Sigmoid colon (tissue), 7 donors: Measurements from ENCODE around the gene NHLRC4. TPM values are rescaled to one million over a fixed set of nuclear protein-coding genes. Genes with fewer than 3 reads are reported as not detected.

Source experiments
- DNase-seq: peaks from one replicate; pipeline ENCODE4 v3.0.0-alpha.2; 2019
- H3K27ac ChIP-seq, 4 donors: fragments of 200-600 bp; sonication (generic); one replicate each; pipeline ENCODE4 v1.5.1; 2016 to 2019; ENCODE audit warnings: mild to moderate bottlenecking in 1 of 4
- H3K27me3 ChIP-seq, 3 donors: fragments of 200-600 bp; sonication (generic); one replicate each; pipeline ENCODE4 v1.5.1; 2019; ENCODE audit warnings: mild to moderate bottlenecking in 1 of 3
- H3K36me3 ChIP-seq, 4 donors: fragments of 200-600 bp; sonication (generic); one replicate each; pipeline ENCODE4 v1.5.1; 2016 to 2019
- H3K4me1 ChIP-seq, 4 donors: fragments of 200-600 bp; sonication (generic); one replicate each; pipeline ENCODE4 v1.5.1; 2017 to 2019
- H3K4me3 ChIP-seq, 4 donors: fragments of 200-600 bp; sonication (generic); one replicate each; pipeline ENCODE4 v1.5.1; 2017 to 2019; ENCODE audit warnings: mild to moderate bottlenecking in 2 of 4, moderate library complexity in 1 of 4
- H3K9me3 ChIP-seq, 4 donors: fragments of 200-600 bp in 3 of 4; sonication (generic) in 3 of 4; one replicate each; pipeline versions ENCODE4 v1.5.1 to v1.6.1; 2013 to 2019
- EP300 ChIP-seq, 4 donors: sonication (generic); formaldehyde crosslinking; IDR thresholded peaks; one replicate each; pipeline ENCODE4 v1.6.1; 2017; ENCODE audit warnings: antibody characterized with exemption in 4 of 4
- POLR2A ChIP-seq, 2 donors: fragments of 450-650 bp; IDR thresholded peaks; one replicate each; pipeline ENCODE4 v1.6.1; 2016; ENCODE audit warnings: antibody characterized with exemption in 2 of 2, mild to moderate bottlenecking in 2 of 2, moderate library complexity in 2 of 2
- POLR2AphosphoS5 ChIP-seq, 4 donors: sonication (generic); formaldehyde crosslinking; IDR thresholded peaks; one replicate each; pipeline ENCODE4 v1.6.1; 2017; ENCODE audit warnings: antibody characterized with exemption in 4 of 4
- WGBS, 2 donors: extraction: QIAGEN DNeasy Blood & Tissue Kit; methylation state at CpG; one replicate each; pipeline ENCODE4 v1.1.7; 2013; 5-methylcytosine and 5-hydroxymethylcytosine counted together
- intact Hi-C: fragments of 100-400 bp; cut with DNase I; formaldehyde crosslinking; loops from one replicate; pipeline ENCODE4 v1.15.1; 2023
- polyA plus RNA-seq, 3 donors: library from polyadenylated mRNA; stranded (reverse); fragments of 200-250 nt; gene quantifications; one replicate each; pipeline ENCODE4 v1.2.3, GENCODE V29; 2013
- total RNA-seq, 4 donors: library from RNA; depleted of rRNA; stranded (reverse); fragments of >200 nt; gene quantifications; one replicate each; pipeline ENCODE4 v1.1.0, GENCODE V29; 2016
- TF ChIP-seq, protein P1 (sequence below), 4 experiments: fragments of 450-650 bp in 3 of 4; fragments of 200-600 bp in 1 of 4; IDR thresholded peaks; one replicate each; pipeline ENCODE4 v1.5.1; 2016 to 2019; ENCODE audit warnings: antibody characterized with exemption in 4 of 4, mild to moderate bottlenecking in 3 of 4, moderate library complexity in 2 of 4
- donor health status: healthy with polysubstance abuse.
- donor health status: Bipolar disorder and iron deficiency.
- donor health status: healthy.

The NHLRC4 gene
- total and polyA plus RNA-seq, 7 donors = 0.60 to 4.2 (median 1.5) TPM

DNA sequence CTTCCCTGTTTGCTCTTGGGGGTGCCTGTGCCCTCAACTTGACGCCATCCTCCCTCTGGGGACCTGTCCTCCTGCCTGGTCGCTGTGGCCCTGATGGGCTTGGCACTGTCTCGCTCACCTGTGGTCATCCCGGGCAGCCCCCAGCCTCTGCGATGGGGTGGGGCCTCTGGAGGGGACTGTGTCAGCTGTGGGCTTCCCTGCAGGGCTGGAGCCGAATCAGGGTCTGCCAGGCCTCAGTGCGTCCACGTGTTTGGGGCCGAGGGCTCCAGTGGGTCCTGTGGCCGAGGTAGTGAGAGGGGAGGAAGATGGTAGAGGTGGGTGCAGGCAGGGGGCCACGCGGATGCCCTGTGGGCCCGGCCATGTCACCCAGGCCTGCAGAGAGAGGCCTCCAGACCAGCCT lies 11.0 kb downstream of the NHLRC4 start:
- H3K27me3 ChIP-seq = no peaks in the 10 kb centered on the region
- H3K9me3 ChIP-seq = no peaks in the 10 kb centered on the region
- H3K4me1 ChIP-seq = peaks cover 0 to 8% (median 2%) of the 10 kb centered on the region in 4 donors
- intact Hi-C loops = no loop called here
- DNase-seq = no peak
- peaks cover 0 to 34% (median 8%) of the 10 kb centered on the region in 4 donors for H3K36me3 ChIP-seq
- 97% methylated on average over 13 of the region's 13 CpGs for WGBS, 2 donors
- H3K27ac ChIP-seq = no peak overlapping the region
- no peak for TF ChIP-seq POLR2AphosphoS5 (IDR thresholded peaks at IDR 0.05)
- no peak for TF ChIP-seq POLR2A (IDR thresholded peaks at IDR 0.05)
- TF ChIP-seq, protein P1, sequence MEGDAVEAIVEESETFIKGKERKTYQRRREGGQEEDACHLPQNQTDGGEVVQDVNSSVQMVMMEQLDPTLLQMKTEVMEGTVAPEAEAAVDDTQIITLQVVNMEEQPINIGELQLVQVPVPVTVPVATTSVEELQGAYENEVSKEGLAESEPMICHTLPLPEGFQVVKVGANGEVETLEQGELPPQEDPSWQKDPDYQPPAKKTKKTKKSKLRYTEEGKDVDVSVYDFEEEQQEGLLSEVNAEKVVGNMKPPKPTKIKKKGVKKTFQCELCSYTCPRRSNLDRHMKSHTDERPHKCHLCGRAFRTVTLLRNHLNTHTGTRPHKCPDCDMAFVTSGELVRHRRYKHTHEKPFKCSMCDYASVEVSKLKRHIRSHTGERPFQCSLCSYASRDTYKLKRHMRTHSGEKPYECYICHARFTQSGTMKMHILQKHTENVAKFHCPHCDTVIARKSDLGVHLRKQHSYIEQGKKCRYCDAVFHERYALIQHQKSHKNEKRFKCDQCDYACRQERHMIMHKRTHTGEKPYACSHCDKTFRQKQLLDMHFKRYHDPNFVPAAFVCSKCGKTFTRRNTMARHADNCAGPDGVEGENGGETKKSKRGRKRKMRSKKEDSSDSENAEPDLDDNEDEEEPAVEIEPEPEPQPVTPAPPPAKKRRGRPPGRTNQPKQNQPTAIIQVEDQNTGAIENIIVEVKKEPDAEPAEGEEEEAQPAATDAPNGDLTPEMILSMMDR (IDR thresholded peaks at IDR 0.05) = no peak
- no peak for TF ChIP-seq EP300 (IDR thresholded peaks at IDR 0.05)
- H3K4me3 ChIP-seq = no peak overlapping the region

DNA sequence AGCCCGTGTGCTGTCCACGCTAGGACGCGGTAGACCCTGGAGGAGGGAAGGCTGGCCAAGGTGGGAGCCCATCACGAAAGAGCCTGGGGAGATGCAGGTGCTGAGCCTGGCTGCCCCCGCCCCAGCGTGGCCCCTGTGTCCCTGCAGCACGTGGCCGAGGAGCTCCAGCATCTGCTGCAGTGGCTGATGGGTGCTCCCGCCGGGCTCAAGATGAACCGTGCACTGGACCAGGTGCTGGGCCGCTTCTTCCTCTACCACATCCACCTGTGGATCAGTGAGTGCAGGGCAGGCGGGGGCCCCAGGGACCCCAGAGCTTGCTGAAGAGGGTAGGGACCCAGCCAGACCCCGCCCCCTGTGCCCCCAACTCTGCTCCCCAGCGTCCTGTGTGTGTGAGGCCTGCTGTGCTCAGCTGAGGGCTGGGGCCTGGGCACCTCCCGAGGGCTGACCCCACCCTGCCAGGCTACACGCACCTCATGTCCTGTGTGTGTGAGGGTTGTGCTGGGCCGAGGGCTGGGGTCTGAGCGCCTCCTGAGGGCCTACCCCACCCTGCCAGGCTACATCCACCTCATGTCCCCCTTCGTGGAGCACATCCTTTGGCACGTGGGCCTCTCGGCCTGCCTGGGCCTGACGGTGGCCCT lies 11.5 kb downstream of the NHLRC4 start:
- TF ChIP-seq POLR2AphosphoS5 (IDR thresholded peaks at IDR 0.05) = no peak
- TF ChIP-seq, protein P1 (IDR thresholded peaks at IDR 0.05) = no peak
- no peak for TF ChIP-seq POLR2A (IDR thresholded peaks at IDR 0.05)
- no peak for TF ChIP-seq EP300 (IDR thresholded peaks at IDR 0.05)
- Histone ChIP-seq H3K4me3 (peak overlapping the region in 1 of 4 donors; percentile 29), H3K9me3 (no peaks in the 10 kb centered on the region), H3K27me3 (no peaks in the 10 kb centered on the region), H3K27ac (no peak overlapping the region), H3K36me3 (peaks cover 0 to 30% (median 8%) of the 10 kb centered on the region in 4 donors), H3K4me1 (peaks cover 0 to 8% (median 2%) of the 10 kb centered on the region in 4 donors)
- intact Hi-C loops = no loop called here
- no peak for DNase-seq
- 74 to 86% methylated on average over 24 of the region's 24 CpGs for WGBS, 2 donors

DNA sequence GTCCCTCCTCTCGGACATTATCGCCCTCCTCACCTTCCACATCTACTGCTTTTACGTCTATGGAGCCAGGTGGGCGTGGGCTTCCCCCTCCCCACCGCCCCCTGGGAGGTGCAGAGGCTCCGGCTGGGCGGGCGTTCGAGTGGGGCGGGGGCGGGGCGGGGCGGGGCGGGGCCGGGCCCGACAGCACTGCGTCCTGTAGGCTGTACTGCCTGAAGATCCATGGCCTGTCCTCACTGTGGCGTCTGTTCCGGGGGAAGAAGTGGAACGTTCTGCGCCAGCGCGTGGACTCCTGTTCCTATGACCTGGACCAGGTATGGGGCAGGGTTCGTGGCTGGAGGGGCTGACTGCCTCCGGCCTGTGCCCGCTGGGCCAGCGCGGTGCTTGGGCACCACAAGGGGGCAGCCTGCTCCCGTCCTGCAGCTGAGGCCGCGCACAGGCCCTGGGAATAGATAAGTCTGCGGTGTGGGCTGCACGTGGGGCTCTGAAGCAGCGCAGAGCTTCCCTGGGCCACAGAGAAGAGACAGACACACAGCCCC lies 12.1 kb downstream of the NHLRC4 start:
- no peaks in the 10 kb centered on the region for H3K27me3 ChIP-seq
- H3K9me3 ChIP-seq = no peaks in the 10 kb centered on the region
- peak overlapping the region in 1 of 4 donors; percentile 29 for H3K4me3 ChIP-seq
- peaks cover 0 to 25% (median 8%) of the 10 kb centered on the region in 4 donors for H3K36me3 ChIP-seq
- intact Hi-C loops = no loop called here
- 14 to 15% methylated on average over 34 of the region's 34 CpGs for WGBS, 2 donors
- H3K27ac ChIP-seq = no peak overlapping the region
- TF ChIP-seq, protein P1 (IDR thresholded peaks at IDR 0.05) = peak; percentile 72 to 80 (median 77)
- TF ChIP-seq POLR2A (IDR thresholded peaks at IDR 0.05) (no peak), POLR2AphosphoS5 (IDR thresholded peaks at IDR 0.05) (peak in 1 of 4 donors; percentile 25)
- DNase-seq = peak; percentile 85
- H3K4me1 ChIP-seq = peaks cover 0 to 8% (median 2%) of the 10 kb centered on the region in 4 donors

- no peaks in the 10 kb centered on the region for H3K9me3 ChIP-seq
- WGBS, 2 donors = 91 to 95% methylated on average over 27 of the region's 27 CpGs
- intact Hi-C loops = no loop called here
- no peak for TF ChIP-seq POLR2AphosphoS5 (IDR thresholded peaks at IDR 0.05)
- TF ChIP-seq, protein P1 (IDR thresholded peaks at IDR 0.05) = no peak
- no peak for TF ChIP-seq EP300 (IDR thresholded peaks at IDR 0.05)
- no peak for TF ChIP-seq POLR2A (IDR thresholded peaks at IDR 0.05)
- peaks cover 0 to 3% (median 1%) of the 10 kb centered on the region in 3 donors for H3K27me3 ChIP-seq
- H3K36me3 ChIP-seq = peaks cover 0 to 11% (median under 1%) of the 10 kb centered on the region in 4 donors
- peaks cover 0 to 8% (median 2%) of the 10 kb centered on the region in 4 donors for H3K4me1 ChIP-seq
- H3K4me3 ChIP-seq = no peak overlapping the region
- no peak overlapping the region for H3K27ac ChIP-seq
- DNase-seq = no peak
Measured at GRCh38 chr16:580141-580945, 13.5 kb downstream of the NHLRC4 start.
